HepG2 (cell line): Measurements from ENCODE around the gene TIAM2. TPM values are rescaled to one million over a fixed set of nuclear protein-coding genes. Genes with fewer than 3 reads are reported as not detected.

Source experiments
- ATAC-seq: fragments of 200-7000 bp; cut with Tn5 transposase; 3 replicates; pipeline ENCODE4 v1.9.1; 2020; ENCODE audit warnings: mild to moderate bottlenecking, moderate library complexity
- BruUV-seq: library from RNA; stranded (reverse); fragments of 400-500 nt; replicated peaks from 2 replicates; lab custom pipeline; 2021; lab: Mats Ljungman, UMichigan
- CTCF ChIA-PET: fragments of 300-600 bp; formaldehyde crosslinking; extraction: SDS; loops from one replicate; lab custom pipeline; 2021; ENCODE audit warnings: low total read pairs, inconsistent platforms, low intra/inter-chr PET ratio; lab: Yijun Ruan, JAX
- POLR2A ChIA-PET: fragments of 350-600 bp; sonication (Branson Sonifier 250); formaldehyde crosslinking; loops from one replicate; lab custom pipeline; 2020; ENCODE audit warnings: antibody characterized with exemption, inconsistent platforms; lab: Yijun Ruan, JAX
- DNase-seq: peaks from one replicate; pipeline ENCODE4 v3.0.0-alpha.2; 2015; ENCODE audit warnings: low spot score
- FAIRE-seq: peaks from 3 replicates; lab custom pipeline; 2011; peaks lifted over from hg19 to GRCh38; lab: Jason Lieb, UNC
- H2AFZ ChIP-seq: one replicate; pipeline ENCODE4 v1.6.1; 2011; ENCODE audit warnings: low read length, inconsistent platforms
- H3K27ac ChIP-seq: fragments of 300-600 bp; 3 replicates; pipeline ENCODE4 v1.8.0; 2011; ENCODE audit warnings: mixed run types, mild to moderate bottlenecking, mixed read lengths, low read length, inconsistent platforms; ENCODE audit not compliant: insufficient read depth; ENCODE audit errors: extremely low read length
- H3K27me3 ChIP-seq, 2 experiments: fragments of 200-600 bp in 1 of 2; 2 replicates in 1 of 2; 3 replicates in 1 of 2; pipeline versions ENCODE4 v1.6.0 to v1.8.0; 2011; ENCODE audit warnings: low read length in 2 of 2, mild to moderate bottlenecking in 2 of 2, moderate library complexity in 2 of 2, inconsistent platforms in 1 of 2; ENCODE audit not compliant: insufficient read depth in 2 of 2, control insufficient read depth in 1 of 2
- H3K36me3 ChIP-seq, 2 experiments: fragments of 200-600 bp in 1 of 2; replicated peaks in 1 of 2; 2 replicates in 1 of 2; 3 replicates in 1 of 2; pipeline versions ENCODE4 v1.5.1 to v1.8.0; 2011; ENCODE audit warnings: low read length in 2 of 2, inconsistent platforms in 1 of 2; ENCODE audit not compliant: insufficient read depth in 2 of 2, control insufficient read depth in 1 of 2
- H3K4me1 ChIP-seq: 2 replicates; pipeline ENCODE4 v1.5.1; 2012; ENCODE audit warnings: low read length, inconsistent platforms; ENCODE audit not compliant: insufficient read depth
- H3K4me2 ChIP-seq: 2 replicates; pipeline ENCODE4 v1.6.0; 2011; ENCODE audit warnings: low read depth, low read length, inconsistent platforms
- H3K4me3 ChIP-seq, 3 experiments: fragments of 200-600 bp in 1 of 3; sonication (generic), shearing (Covaris generic) in 1 of 3; replicated peaks in 1 of 3; 2 replicates each; pipeline ENCODE4 v1.5.1; 2011 to 2016; ENCODE audit warnings: low read length in 3 of 3, inconsistent platforms in 2 of 3, low read depth in 2 of 3, mild to moderate bottlenecking in 2 of 3, control low read depth in 1 of 3, mixed read lengths in 1 of 3; ENCODE audit not compliant: insufficient read depth in 1 of 3
- H3K79me2 ChIP-seq: one replicate; pipeline ENCODE4 v1.6.1; 2011; ENCODE audit warnings: low read length, inconsistent platforms; ENCODE audit not compliant: insufficient read depth
- H3K9ac ChIP-seq: 2 replicates; pipeline ENCODE4 v1.6.0; 2011; ENCODE audit warnings: mild to moderate bottlenecking, low read depth, low read length, inconsistent platforms; ENCODE audit not compliant: insufficient read depth
- H3K9me3 ChIP-seq: 2 replicates; pipeline ENCODE4 v1.5.1; 2012; ENCODE audit warnings: mild to moderate bottlenecking, low read length
- H4K20me1 ChIP-seq: 2 replicates; pipeline ENCODE4 v1.6.0; 2011; ENCODE audit warnings: inconsistent platforms, mild to moderate bottlenecking, low read length, moderate library complexity; ENCODE audit not compliant: insufficient read depth
- BCL3 ChIP-seq: sonication (generic); formaldehyde crosslinking; IDR thresholded peaks from 2 replicates; pipeline ENCODE4 v1.5.1; 2020; ENCODE audit warnings: mild to moderate bottlenecking, missing genetic modification reagents, moderate library complexity
- FOXK2 ChIP-seq: fragments of 450-650 bp; IDR thresholded peaks from 2 replicates; pipeline ENCODE4 v1.6.1; 2016
- FOXO4 ChIP-seq: sonication (generic); formaldehyde crosslinking; conservative IDR thresholded peaks from 2 replicates; pipeline ENCODE4 v1.8.1; 2023; ENCODE audit warnings: missing genetic modification reagents
- HOXA3 ChIP-seq: sonication (generic); formaldehyde crosslinking; IDR thresholded peaks from 2 replicates; pipeline ENCODE4 v1.5.0; 2020; ENCODE audit warnings: missing genetic modification reagents
- KLF6 ChIP-seq: IDR thresholded peaks from 2 replicates; pipeline ENCODE4 v1.8.0; 2016; ENCODE audit warnings: missing biosample characterization, missing genetic modification reagents
- MEIS1 ChIP-seq: sonication (generic); formaldehyde crosslinking; IDR thresholded peaks from 2 replicates; pipeline ENCODE4 v1.9.0; 2021; ENCODE audit warnings: mild to moderate bottlenecking, missing genetic modification reagents, moderate library complexity, borderline replicate concordance
- MTERF4 ChIP-seq: sonication (generic); formaldehyde crosslinking; IDR thresholded peaks from 2 replicates; pipeline ENCODE4 v1.8.0; 2023; ENCODE audit warnings: mild to moderate bottlenecking, missing genetic modification reagents
- PPARG ChIP-seq: conservative IDR thresholded peaks from 2 replicates; pipeline ENCODE4 v1.6.1; 2016; ENCODE audit warnings: missing biosample characterization, missing genetic modification reagents
- RARA ChIP-seq: IDR thresholded peaks from 2 replicates; pipeline ENCODE4 v1.6.1; 2016; ENCODE audit warnings: missing genetic modification reagents, missing compliant biosample characterization
- RFX1 ChIP-seq: fragments of 450-650 bp; IDR thresholded peaks from 2 replicates; pipeline ENCODE4 v1.6.1; 2017
- SOX13 ChIP-seq, 3 experiments: fragments of 450-650 bp in 1 of 3; sonication (generic) in 1 of 3; formaldehyde crosslinking in 1 of 3; IDR thresholded peaks in 2 of 3; conservative IDR thresholded peaks in 1 of 3; 2 replicates each; pipeline versions ENCODE4 v1.5.0 to v1.6.1; 2016 to 2020; ENCODE audit warnings: antibody characterized with exemption in 1 of 3, mild to moderate bottlenecking in 1 of 3, missing compliant biosample characterization in 1 of 3, missing genetic modification reagents in 1 of 3, moderate library complexity in 1 of 3
- SOX6 ChIP-seq, 2 experiments: fragments of 450-650 bp in 1 of 2; sonication (generic) in 1 of 2; formaldehyde crosslinking in 1 of 2; IDR thresholded peaks; 2 replicates each; pipeline versions ENCODE4 v1.4.0 to v1.6.1; 2017 to 2020; ENCODE audit warnings: antibody characterized with exemption in 1 of 2, mild to moderate bottlenecking in 1 of 2, missing genetic modification reagents in 1 of 2
- U2AF1 ChIP-seq: fragments of 200-400 bp; formaldehyde crosslinking; optimal IDR thresholded peaks from 2 replicates; pipeline ENCODE3; 2017; ENCODE audit warnings: mild to moderate bottlenecking, low read depth, low read length
- ZFP1 ChIP-seq: IDR thresholded peaks from 2 replicates; pipeline ENCODE4 v1.6.1; 2016
- ZNF432 ChIP-seq: sonication (generic); formaldehyde crosslinking; IDR thresholded peaks from 2 replicates; pipeline ENCODE4 v1.5.0; 2020; ENCODE audit warnings: missing genetic modification reagents, mild to moderate bottlenecking, borderline replicate concordance
- ZNF580 ChIP-seq: IDR thresholded peaks from 2 replicates; pipeline ENCODE4 v1.6.1; 2016; ENCODE audit warnings: low read depth, borderline replicate concordance
- ZNF670 ChIP-seq: sonication (generic); formaldehyde crosslinking; IDR thresholded peaks from 2 replicates; pipeline ENCODE4 v1.8.0; 2022; ENCODE audit warnings: mild to moderate bottlenecking, missing genetic modification reagents, borderline replicate concordance
- WGBS: methylation state at CpG from one replicate; pipeline ENCODE4 v1.1.6; 2017; ENCODE audit warnings: low lambda C conversion rate; 5-methylcytosine and 5-hydroxymethylcytosine counted together
- in situ Hi-C: cut with HindIII; loops from 2 replicates; pipeline ENCODE4 v1.10.0; 2017; ENCODE audit warnings: low pct_unique_long_range_greater_than_20kb; ENCODE audit not compliant: extremely low pct_ligation_motif_present
- intact Hi-C: fragments of 100-400 bp; cut with micrococcal nuclease; formaldehyde crosslinking; loops from one replicate; pipeline ENCODE4 v1.10.0; 2022; ENCODE audit not compliant: unreplicated experiment
- polyA plus RNA-seq, 8 experiments: library from polyadenylated mRNA; depleted of rRNA in 3 of 8; stranded (reverse) in 7 of 8; unstranded in 1 of 8; fragments of >200 nt; fragmentation: Illumina TruSeq in 4 of 8; extraction: Trizol in 4 of 8; gene quantifications; 2 replicates each; pipeline versions ENCODE4 v1.2.1 to v1.2.3, GENCODE V29; 2011 to 2016; ENCODE audit warnings: low read depth in 4 of 8, missing spikeins in 1 of 8, mixed read lengths in 1 of 8; ENCODE audit not compliant: insufficient read depth in 1 of 8
- total RNA-seq, 5 experiments: library from RNA; depleted of rRNA; stranded (reverse); fragments of >200 nt; fragmentation: Illumina TruSeq; extraction: Trizol; gene quantifications; 2 replicates each; pipeline ENCODE4 v1.2.3, GENCODE V29; 2016; ENCODE audit warnings: low read depth in 1 of 5

The TIAM2 gene
- total and polyA plus RNA-seq, 2 of the 13 experiments (the other 11 are each of a cell fraction or from before 2014, with no cell fraction given), result 4.1 to 4.5 TPM

- in situ Hi-C loops, result no loop called here
- CTCF ChIA-PET, result no interaction called here
- H3K4me2 ChIP-seq, result no peak overlapping the region
These were observed 195.6 kb downstream of the TIAM2 start for GRCh38 chr6:155190677-155191076.

More at GRCh38 chr6:155190677-155191076, 195.6 kb downstream of the TIAM2 start:
- ATAC-seq, result no peak
- BruUV-seq, result no TSS peak
- WGBS, result 74% methylated on average over 4 of the region's 4 CpGs
- H3K36me3 ChIP-seq, result no peaks in the 10 kb centered on the region
- no peak overlapping the region for H3K9ac ChIP-seq
- no peak overlapping the region for H3K4me3 ChIP-seq
- peaks cover 14% of the 10 kb centered on the region for H3K4me1 ChIP-seq
- no peaks in the 10 kb centered on the region for H3K79me2 ChIP-seq
- no peak for DNase-seq
- H3K27ac ChIP-seq, result no peak overlapping the region
- intact Hi-C loops, result no loop called here
- no peaks in the 10 kb centered on the region for H3K9me3 ChIP-seq
- POLR2A ChIA-PET, result no interaction called here
- H3K27me3 ChIP-seq, result no peaks in the 10 kb centered on the region
- no peak for TF ChIP-seq SOX13 (IDR thresholded peaks at IDR 0.05)
- TF ChIP-seq SOX13 (CRISPR knock-in tag; conservative IDR thresholded peaks at IDR 0.05 in 1 of 2, IDR thresholded peaks at IDR 0.05 in 1 of 2), result no peak
- no peak for TF ChIP-seq FOXK2
- no peak for TF ChIP-seq BCL3 (CRISPR knock-in tag)
- TF ChIP-seq FOXO4, result no peak
- TF ChIP-seq U2AF1, result no peak
- no peak for TF ChIP-seq ZFP1
- no peak for TF ChIP-seq HOXA3 (CRISPR knock-in tag)
- no peak for TF ChIP-seq RFX1
- TF ChIP-seq ZNF580, result no peak
- TF ChIP-seq MTERF4 (CRISPR knock-in tag), result no peak
- TF ChIP-seq PPARG (CRISPR knock-in tag), result no peak
- no peak for TF ChIP-seq RARA (CRISPR knock-in tag)
- no peak for TF ChIP-seq MEIS1
- TF ChIP-seq KLF6 (CRISPR knock-in tag), result no peak
- no peak for TF ChIP-seq ZNF432
- no peak for TF ChIP-seq ZNF670 (CRISPR knock-in tag)
- TF ChIP-seq SOX6 (IDR thresholded peaks at IDR 0.05), result no peak
- no peak for TF ChIP-seq SOX6 (CRISPR knock-in tag; IDR thresholded peaks at IDR 0.05)
- FAIRE-seq, result no peak
- H2AFZ ChIP-seq, result no peak overlapping the region
- H4K20me1 ChIP-seq, result no peaks in the 10 kb centered on the region
